GM13976 (cell line): ENCODE data around the gene SLC16A14.
"Not testable (repeated sequence)": the region's sequence is repeated elsewhere in the genome, so short reads cannot be mapped to it uniquely, and the experiment has no call there.

Experiments used
- DNase-seq: peaks from one replicate; pipeline ENCODE4 v3.0.0; 2012; ENCODE audit warnings: low spot score
- CTCF ChIP-seq: IDR thresholded peaks from 2 replicates; pipeline ENCODE4 v1.5.1; 2012; ENCODE audit warnings: borderline replicate concordance, mild to moderate bottlenecking; ENCODE audit not compliant: insufficient read depth; ENCODE audit errors: extremely low read depth, missing control alignments, control extremely low read depth
- in situ Hi-C: fragments of 300-500 bp; cut with MboI; formaldehyde crosslinking; loops from one replicate; pipeline ENCODE4 v1.12.0; 2022; ENCODE audit warnings: low sequenced_read_pairs, mixed read lengths, inconsistent platforms; ENCODE audit not compliant: unreplicated experiment

Gene SLC16A14, protein sequence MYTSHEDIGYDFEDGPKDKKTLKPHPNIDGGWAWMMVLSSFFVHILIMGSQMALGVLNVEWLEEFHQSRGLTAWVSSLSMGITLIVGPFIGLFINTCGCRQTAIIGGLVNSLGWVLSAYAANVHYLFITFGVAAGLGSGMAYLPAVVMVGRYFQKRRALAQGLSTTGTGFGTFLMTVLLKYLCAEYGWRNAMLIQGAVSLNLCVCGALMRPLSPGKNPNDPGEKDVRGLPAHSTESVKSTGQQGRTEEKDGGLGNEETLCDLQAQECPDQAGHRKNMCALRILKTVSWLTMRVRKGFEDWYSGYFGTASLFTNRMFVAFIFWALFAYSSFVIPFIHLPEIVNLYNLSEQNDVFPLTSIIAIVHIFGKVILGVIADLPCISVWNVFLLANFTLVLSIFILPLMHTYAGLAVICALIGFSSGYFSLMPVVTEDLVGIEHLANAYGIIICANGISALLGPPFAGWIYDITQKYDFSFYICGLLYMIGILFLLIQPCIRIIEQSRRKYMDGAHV

DNA sequence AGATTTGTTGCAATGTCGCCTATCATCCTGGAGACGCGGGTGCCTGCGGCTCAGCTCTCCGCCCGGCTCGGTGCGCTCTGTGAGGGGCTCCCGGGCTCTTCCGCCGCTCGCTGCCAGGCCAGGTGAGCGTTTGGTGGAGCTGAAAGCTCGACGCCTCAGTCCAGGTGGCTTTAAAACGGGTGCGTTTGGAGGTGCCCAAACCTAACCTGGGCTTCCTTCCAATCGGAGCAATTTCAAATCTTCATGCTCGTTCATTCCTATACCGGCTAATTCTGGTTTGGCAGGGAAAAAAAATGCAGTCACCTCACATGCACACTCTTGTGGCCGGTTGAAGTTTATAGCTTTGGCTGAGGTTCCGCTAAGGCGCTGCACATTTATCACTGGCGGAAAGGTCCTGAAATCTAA is at the start of gene SLC16A14:
SLC16A14 (minus strand) TSS at position 274 of the 405 bp plus-strand sequence. CDS start 9,572 bp downstream, outside the sequence.
- no peak for TF ChIP-seq CTCF

GRCh38 chr2:230106771-230107170 is 38.0 kb upstream of the SLC16A14 start:
- in situ Hi-C loops = no loop called here
- no peak for TF ChIP-seq CTCF
- no peak for DNase-seq

More for the DNA sequence above, at the start of gene SLC16A14:
- DNase-seq = peak; percentile 38
- in situ Hi-C loops = no loop called here

GRCh38 chr2:230101967-230102366 is 33.2 kb upstream of the SLC16A14 start:
- DNase-seq, in situ Hi-C loops: not testable (repeated sequence)

DNA sequence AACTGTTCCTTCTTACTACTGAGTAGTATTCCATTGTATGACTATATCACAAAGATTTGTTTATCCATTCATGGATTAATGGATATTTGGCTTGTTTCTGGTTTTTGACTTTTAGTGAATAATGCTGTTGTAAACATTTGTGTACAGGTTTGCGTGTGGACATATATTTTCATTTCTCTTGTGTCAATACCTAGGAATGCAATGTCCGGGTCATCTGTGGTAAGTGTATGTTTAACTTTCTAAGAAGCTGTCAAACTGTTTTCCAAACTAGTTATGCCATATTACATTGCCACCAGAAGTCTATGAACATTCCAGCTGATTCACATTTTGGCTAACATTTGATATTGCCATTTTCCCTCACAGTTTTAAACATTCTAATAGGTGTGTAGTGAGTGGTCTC is 29.1 kb upstream of the SLC16A14 start:
- TF ChIP-seq CTCF = no peak
- in situ Hi-C loops = no loop called here
- no peak for DNase-seq

DNA sequence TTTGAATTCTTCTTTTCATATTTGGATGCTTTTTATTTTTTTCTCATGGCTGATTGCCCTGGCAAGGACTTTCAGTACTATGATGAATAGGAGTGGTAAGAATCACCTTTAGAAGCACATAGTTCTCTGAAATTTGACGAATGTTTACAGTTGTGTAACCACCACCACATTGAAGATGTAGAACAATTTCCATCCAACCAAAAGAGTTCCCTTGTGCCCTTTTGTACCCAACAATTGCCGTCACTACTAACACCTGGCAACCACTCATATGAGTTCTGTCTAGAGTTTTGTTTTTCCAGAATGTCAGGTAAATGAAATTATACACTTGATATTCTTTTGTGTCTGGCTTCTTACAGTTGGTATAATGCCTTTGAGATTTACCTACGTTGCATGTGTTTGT is 28.7 kb upstream of the SLC16A14 start:
- no peak for DNase-seq
- in situ Hi-C loops = no loop called here
- TF ChIP-seq CTCF = no peak

- no peak for TF ChIP-seq CTCF
- in situ Hi-C loops = no loop called here
- DNase-seq = no peak
Observed at GRCh38 chr2:230090967-230091366, 22.2 kb upstream of the SLC16A14 start.

- in situ Hi-C loops = no loop called here
- no peak for TF ChIP-seq CTCF
- no peak for DNase-seq
Observed at GRCh38 chr2:230085201-230085600, 16.5 kb upstream of the SLC16A14 start.
